22Rv1 (cell line): ENCODE results near the gene TACR3.
"Not testable (repeated sequence)": the region's sequence is repeated elsewhere in the genome, so short reads cannot be mapped to it uniquely, and the experiment has no call there.

Experiments used
- H3K27ac ChIP-seq: fragments of 450-650 bp; 2 replicates; pipeline ENCODE4 v1.5.1; 2017
- CTCF ChIP-seq: fragments of 450-650 bp; IDR thresholded peaks from 2 replicates; pipeline ENCODE4 v1.5.1; 2017; ENCODE audit warnings: mild to moderate bottlenecking
- ZFX ChIP-seq: fragments of 450-650 bp; IDR thresholded peaks from 2 replicates; pipeline ENCODE4 v1.6.1; 2017; ENCODE audit warnings: antibody characterized with exemption, borderline replicate concordance

The TACR3 gene

GRCh38 chr4:103634236-103634635 is 85.5 kb downstream of the TACR3 start:
- TF ChIP-seq CTCF = peak; percentile 50
- no peak for TF ChIP-seq ZFX
- no peak overlapping the region for H3K27ac ChIP-seq

- no peak overlapping the region for H3K27ac ChIP-seq
- no peak for TF ChIP-seq ZFX
- TF ChIP-seq CTCF = no peak
These were observed 93.5 kb downstream of the TACR3 start for GRCh38 chr4:103626296-103626695.

DNA sequence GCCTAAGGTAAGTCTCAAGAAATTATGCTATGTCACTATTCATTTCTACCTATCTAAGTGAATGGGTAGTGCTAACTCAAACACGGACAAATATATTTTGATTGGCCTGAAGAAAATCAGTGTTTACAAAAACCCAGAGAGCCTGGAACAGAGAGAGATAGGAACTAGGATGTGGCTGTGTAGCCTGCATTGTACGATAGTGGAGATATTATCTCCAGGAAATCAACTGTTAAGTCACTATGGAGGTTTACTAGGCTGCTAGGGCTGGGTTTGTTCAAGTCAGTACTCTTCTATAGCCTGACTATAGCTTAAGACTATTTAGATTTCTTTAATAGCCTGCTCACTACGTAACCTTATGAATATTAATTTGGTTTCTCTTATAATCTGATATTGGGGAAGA is 127.9 kb downstream of the TACR3 start:
- TF ChIP-seq ZFX = no peak
- no peak for TF ChIP-seq CTCF

DNA sequence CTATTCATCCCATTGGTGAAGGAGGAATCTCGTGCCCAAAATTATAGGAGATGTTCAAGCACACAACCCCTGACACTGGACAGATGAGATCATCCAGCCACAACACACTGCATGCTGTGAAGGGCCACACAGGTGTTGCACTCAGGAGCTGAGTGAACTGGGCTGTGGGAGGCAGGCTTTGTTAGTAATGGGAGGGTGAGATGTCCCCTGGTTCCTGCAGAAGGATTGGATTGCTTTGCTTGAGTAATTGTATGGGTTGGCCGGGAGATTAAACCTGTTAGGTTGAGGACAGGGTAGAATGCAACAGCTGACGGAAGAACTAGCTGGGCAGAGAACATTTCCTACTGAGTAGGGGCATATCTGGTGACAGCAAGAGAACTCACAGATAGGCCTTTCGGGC is 152.2 kb downstream of the TACR3 start:
- no peak overlapping the region for H3K27ac ChIP-seq
- TF ChIP-seq CTCF = no peak
- no peak for TF ChIP-seq ZFX

More for the DNA sequence above, 127.9 kb downstream of the TACR3 start:
- H3K27ac ChIP-seq = no peak overlapping the region

GRCh38 chr4:103559178-103559577 is 160.6 kb downstream of the TACR3 start:
- H3K27ac ChIP-seq = not testable (repeated sequence)
